Brain pericyte (primary cell): ENCODE measurements around the gene TDRD1.

Source experiments
- DNase-seq: peaks from one replicate; pipeline ENCODE4 v3.0.0-alpha.2; 2012; ENCODE audit warnings: low read depth, low spot score

The TDRD1 gene

DNA sequence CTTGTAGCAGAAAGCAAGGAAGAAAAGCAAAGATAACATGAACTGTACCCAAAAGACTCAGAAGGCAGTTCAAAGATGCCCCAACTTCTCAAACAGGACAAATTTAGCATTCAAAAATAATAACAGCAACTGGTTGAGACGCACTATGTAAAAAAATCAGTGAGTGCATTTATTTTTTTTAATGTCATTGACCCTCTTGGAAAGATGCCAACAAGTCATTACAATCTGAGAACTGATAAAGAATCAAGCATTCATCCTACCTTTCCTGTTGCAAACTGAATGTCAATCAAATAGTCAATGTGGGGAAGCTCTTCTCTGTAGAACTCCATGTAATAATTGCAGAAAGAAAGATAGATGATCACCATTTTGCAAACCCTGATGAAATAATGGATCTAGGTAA lies 3.5 kb upstream of the TDRD1 start:
- no peak for DNase-seq

GRCh38 chr10:114176511-114176910 lies 2.6 kb upstream of the TDRD1 start:
- DNase-seq = no peak

GRCh38 chr10:114179747-114180146 lies 594 bp downstream of the TDRD1 start:
- no peak for DNase-seq

- no peak for DNase-seq
Measured at GRCh38 chr10:114180937-114181336, 1.8 kb downstream of the TDRD1 start.

GRCh38 chr10:114181971-114182370 lies 2.8 kb downstream of the TDRD1 start:
- DNase-seq = no peak

DNA sequence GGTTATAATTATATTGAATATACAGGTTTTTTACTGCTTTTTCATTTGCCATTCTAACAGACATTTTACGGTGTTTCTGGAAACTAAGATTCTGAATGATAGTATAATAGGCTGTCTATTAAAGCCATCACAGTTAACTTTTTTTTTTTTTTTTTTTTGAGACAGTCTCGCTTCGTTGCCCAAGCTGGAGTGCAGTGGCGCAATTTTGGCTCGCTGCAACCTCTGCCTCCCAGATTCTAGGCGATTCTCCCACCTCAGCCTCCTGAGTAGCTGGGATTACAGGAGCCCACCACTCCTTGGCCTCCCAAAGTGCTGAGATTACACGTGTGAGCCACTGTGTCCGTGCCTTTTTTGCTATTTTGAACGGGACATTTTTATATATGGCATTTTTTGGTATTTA lies 4.4 kb downstream of the TDRD1 start:
- no peak for DNase-seq

- no peak for DNase-seq
Measured at GRCh38 chr10:114184276-114184675, 5.1 kb downstream of the TDRD1 start.

GRCh38 chr10:114188001-114188400 lies 8.8 kb downstream of the TDRD1 start:
- DNase-seq = no peak

- DNase-seq = no peak
Measured at GRCh38 chr10:114188900-114189299, 9.7 kb downstream of the TDRD1 start.

DNA sequence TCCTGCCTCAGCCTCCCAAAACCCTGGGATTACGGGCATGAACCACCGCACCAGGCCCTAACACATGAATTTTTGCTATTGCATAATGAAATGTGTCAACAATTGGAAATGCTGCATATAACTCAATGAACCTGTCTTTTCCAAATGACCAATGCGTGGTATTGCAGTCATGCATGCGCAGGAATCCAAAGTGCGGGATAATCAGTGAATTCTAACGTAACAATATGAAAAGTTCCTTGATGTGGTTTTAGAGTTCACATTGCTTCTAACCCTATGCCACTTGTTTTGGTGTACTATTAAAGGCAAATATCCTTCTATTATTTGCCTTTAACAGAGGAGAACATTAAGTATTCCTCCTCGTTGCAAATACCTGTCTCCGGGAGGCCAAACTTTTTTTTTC lies 10.5 kb downstream of the TDRD1 start:
- DNase-seq = no peak

GRCh38 chr10:114195079-114195478 lies 15.9 kb downstream of the TDRD1 start:
- DNase-seq = no peak

DNA sequence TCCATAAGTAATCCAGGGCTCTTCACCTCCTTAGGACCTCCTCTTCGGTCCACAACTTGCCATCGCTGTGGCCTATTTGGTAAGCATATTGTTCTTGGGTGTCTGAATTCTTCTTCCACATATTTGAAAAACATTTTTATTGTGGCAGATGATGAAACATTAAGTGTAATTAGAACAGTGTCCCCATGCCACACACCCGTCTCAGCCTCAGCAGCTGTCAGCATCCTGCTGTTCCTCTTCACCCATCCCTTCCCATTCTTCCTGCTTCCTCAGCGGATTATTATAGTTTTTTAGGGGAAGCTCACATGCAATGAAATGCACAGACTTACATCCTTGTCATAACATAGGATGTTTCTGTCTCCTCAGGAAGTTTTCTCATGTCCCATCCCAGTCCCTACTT lies 20.1 kb downstream of the TDRD1 start:
- DNase-seq = no peak

DNA sequence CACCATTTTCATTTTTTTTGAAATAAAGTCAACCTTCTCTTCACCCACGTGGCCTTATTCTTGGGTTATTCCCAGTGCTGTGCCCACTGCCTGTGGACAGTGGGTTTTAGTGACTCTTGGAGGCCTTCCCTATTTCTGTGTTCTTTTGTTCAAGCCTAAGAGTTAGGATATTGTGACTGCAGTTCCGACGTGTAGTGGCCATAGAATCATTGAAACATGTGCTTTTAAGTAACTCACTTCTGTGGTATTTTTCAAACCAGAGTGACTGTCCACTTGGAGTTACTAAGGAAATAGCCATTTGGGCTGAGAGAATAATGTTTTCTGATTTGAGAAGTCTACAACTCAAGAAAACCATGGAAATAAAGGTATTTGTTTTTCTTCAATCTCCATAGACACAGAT lies 23.7 kb downstream of the TDRD1 start:
- DNase-seq = no peak

DNA sequence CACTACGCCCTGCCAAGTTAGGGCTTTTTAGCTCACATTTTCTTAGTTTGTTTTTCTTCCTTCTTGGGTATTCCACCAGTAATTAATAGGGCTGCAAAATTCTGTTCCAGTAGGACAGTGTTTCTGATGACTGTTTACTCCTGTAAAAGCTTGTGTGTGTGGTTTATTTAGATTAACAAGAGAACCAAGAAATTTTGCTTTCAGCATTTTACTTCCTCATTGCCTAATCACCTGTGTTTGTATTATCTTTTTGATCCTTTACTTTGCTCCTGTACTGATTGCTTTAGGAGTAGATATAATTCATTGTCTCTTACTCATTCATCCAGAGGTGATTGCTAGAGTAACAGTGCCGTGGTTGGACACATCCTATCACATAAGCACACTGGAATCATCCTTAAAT lies 27.7 kb downstream of the TDRD1 start:
- no peak for DNase-seq

DNA sequence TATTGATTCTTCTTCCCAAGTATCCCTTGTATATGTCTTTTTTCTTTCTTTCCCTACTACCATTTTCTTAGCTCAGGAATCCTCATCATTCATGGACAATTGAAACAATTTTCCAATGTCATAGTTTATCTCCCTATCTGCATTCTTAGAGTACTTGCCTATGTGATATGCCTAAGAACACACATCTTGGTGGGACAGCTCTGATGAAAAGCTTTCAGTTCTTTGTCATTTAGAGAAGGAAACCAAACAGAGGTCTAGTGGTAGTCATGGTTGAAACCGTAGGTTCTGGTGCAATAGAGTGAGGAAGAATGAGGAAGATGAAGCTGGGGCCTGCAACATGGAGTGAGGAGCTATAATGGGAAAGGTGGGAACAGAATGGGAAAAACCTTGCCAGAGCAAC lies 28.2 kb downstream of the TDRD1 start:
- no peak for DNase-seq

GRCh38 chr10:114208351-114208750 lies 29.2 kb downstream of the TDRD1 start:
- no peak for DNase-seq

GRCh38 chr10:114212153-114212552 lies 33.0 kb downstream of the TDRD1 start:
- DNase-seq = no peak

DNA sequence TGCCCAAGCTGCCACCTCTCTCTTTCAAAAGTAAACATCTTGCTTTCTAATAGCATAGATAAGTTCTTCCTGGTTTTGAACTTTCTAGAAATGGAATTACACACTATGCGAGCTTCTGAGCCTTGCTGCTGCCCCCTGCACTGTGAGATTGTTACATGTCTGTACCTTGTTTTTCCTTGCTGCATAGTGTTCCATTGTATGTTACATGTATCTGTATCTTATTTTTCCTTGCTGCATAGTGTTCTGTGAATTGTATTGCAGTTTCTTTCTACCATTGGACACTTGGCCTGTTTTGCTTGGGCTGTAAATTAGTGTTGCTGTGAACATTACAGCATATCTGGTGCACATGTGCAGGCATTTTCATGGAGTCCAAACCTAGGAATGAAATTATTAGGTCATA lies 35.9 kb downstream of the TDRD1 start:
- no peak for DNase-seq

GRCh38 chr10:114220281-114220680 lies 41.1 kb downstream of the TDRD1 start:
- DNase-seq = no peak

- no peak for DNase-seq
Measured at GRCh38 chr10:114221235-114221634, 42.1 kb downstream of the TDRD1 start.

DNA sequence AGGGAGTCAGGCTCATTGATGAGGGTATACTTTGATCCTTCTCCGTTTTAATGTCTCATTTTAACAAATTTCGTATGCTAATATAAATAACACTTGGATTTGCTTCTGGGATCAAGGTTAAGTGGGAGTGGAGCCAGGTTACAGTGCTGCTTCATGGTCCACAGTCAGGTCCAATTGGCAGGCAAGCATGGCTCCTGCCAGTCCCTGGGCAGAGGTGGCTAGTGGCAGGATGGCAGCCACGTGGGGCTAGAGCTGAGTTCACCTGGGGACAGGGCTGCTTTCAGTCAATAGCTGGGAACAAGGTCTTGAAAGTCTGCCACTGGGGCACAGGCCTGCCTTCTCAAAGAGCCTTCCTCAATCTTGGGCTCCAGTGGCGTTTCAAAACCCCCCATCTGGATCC lies 43.9 kb downstream of the TDRD1 start:
- no peak for DNase-seq

DNA sequence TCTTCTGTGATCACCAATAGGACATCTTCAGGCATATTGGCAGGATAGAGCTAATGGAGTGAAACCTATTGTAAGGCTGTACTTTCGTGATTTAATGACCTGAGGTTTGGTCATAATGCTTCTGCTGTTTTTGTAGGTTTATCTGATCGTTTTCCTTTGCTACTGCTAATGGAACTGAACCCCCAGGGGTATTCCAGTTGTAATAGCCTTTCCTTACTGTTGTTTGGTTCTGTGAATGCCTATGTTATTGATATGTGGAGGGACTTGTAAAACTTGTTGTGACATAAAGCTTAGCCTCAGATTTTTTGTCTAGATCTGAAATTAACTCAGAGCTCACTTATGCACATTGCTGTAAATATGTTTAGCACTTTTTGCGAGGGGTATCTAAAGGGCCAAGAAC lies 49.0 kb downstream of the TDRD1 start:
- no peak for DNase-seq

DNA sequence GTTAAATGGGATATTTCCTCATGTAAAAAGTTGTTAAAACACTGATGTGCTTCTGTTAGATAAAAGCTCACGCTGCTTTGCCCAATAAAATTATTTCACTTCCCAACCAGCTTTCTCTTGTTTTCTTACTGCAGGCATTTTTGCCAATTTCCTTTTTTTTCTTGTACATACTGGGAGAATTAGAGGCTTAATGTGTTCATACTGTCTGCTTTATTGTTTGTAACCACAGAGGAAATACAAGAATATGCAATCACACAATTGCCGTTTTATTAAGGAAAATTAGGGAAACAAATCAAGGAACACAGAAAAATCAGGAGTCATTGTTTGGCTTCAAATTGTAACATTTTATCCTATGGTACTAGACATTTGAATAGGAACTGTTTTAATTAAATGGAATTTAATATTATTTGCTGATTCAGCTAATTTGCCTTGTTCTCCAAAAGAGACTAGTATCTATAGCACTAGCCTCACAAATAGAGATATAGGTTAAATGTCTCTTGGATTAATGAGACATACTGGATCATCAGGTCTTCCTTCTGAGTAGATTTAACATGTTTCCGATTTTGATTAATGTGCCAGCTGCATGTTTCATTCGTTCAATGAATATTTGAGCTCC lies 53.5 kb downstream of the TDRD1 start:
- DNase-seq = no peak

DNA sequence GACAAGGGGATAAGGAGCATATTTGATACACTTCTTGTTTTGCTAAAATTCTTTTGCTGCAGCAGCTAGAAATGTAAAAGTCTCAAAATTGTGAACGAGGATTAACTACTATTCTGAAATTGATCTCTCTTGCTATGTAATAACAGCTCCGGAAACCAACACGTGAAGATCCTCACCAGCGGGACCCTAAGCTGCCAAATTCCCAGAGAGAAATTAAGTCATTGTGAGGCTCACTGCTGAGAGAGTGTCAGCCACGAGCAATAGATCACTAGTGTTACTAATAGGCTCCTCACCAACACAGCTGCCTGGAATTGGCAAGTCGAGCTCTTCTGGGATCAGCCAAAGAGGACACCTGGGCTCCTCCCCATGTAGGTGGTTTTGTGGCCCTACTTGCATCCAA lies 54.3 kb downstream of the TDRD1 start:
- DNase-seq = no peak
